Activated naive CD4-positive, alpha-beta T cell treated with Interleukin-2 at 50 U/mL for 16 hours (primary cell): ENCODE measurements around the gene HCRTR1.

Source experiments
- DNase-seq: peaks from one replicate; pipeline ENCODE4 v3.0.0-alpha.2; 2020

The HCRTR1 gene

DNA sequence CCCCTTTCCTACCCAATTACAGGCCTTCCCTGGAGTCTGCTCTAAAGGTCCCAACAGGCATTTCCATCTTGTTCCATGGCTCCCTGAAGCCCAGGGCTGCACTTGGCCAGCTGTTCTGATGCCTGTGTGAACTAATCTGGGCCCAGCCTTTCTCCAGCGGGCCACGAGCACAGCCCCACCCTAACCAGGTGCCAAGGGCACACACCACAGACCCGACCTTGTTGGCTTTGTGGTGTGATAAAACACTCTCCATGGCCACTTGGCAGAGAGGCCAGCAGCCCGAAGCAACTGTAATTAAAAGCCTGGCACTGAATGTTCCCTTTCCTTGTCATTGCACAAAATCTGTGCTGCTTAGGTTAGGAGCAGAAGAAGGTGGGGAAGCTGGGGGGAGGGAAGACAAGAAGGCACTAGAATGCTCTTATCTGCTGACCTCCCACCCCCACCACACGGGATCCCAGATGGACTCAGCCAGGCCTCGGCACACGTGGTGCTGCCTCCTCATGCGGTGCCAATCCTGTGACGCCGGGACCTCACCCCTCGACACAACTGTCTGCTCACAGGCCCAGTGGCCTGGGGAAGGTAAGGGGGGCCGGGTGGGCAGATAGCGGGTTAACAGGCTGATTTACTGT lies 9.9 kb downstream of the HCRTR1 start:
- DNase-seq, result no peak

DNA sequence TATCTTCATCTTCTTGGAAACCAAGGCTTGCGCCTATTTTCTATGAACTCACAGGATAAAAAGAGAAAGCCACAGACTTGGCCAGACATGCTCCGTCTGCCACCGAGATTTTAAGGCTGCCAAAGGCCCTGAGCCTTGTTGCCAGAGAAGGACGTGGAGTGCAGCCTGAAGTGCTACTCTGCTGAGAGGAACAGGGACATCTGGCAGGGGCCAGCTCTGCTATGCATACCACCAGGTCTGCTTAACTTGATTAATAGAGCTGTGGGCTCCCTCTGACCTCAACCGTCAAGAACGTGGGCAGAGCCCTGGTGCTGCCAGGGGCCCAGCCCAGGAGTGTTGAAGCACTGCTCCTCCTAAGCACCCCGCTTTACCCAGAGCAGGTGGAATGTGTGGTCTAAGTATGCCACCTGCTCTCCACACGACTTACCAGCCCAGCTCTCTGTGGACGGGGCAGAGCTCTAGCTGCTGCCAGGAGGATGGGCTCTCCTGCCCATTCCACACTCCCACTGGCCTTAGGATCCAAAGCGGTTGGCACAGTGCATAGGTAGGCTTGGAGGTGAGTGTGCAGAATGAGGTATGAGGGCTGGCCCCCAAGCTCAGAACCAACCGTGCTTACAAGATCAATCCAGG lies 10.6 kb downstream of the HCRTR1 start:
- no peak for DNase-seq

DNA sequence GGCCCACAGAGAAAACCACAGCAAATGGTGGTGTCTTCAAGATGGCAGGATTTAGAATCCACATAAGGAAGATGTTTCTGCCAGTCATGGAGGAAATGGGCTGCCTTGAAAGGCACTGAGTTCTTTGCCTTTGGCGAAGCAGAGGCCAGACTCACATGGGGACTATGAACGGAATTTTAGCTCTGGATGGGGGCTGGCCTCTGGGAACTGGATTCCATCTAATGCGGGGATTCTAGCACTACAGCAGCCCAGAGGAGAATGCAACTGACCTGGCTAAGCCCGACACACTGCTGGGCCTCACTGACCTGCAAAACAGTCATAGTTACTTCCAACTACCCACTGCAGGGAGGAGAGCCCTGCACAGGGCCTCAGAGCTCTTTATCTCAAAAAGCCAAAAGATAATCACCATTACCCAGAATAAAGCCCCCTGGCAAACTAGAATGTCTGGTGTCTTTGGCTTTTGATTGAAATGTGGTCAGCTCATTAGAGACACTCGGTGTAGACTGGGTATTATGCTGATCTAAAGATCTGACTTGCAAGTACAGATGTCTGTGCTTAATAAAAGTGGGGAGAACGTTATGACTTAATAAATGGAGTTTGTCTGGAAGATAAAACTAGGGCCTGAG lies 11.6 kb downstream of the HCRTR1 start:
- DNase-seq, result no peak

- DNase-seq, result no peak
Measured at GRCh38 chr1:31632649-31633048, 15.2 kb downstream of the HCRTR1 start.

GRCh38 chr1:31633117-31633516 lies 15.6 kb downstream of the HCRTR1 start:
- DNase-seq, result peak; percentile 12

DNA sequence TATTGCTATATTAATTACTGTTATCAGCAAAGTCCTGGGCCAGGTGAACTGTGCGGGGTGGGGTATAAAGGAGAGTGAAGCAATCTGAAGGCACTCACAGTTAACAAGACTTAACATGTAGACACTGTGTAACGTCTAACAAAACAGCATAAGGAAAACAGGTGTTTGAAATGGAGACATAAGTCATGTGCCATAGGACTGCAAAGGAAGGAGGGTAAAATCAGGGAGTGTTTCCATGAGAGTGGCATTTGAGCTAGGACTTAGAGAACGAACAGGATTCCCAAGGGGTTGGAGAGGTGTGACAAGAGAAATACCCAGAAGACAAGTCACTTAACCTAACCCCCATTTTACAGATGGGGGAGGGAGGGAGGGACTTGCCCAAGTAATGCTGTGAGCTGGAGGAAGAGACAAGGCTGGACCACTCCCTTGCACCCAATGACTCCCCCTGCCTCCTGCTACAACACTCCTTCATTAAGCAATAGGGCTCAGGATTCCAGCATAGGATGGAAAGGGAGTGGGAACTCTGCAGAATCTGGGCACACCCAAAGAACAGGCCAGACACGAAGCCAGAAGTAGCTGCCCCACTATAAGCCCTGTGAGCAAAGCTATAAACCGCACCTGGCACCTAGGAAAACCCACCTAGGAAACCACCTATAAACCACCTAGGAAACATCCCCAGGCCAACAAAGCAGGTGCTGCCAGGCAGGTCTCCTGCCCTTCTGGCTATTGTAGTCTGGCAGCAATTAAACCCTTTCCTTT lies 20.6 kb downstream of the HCRTR1 start:
- DNase-seq, result no peak

- no peak for DNase-seq
Measured at GRCh38 chr1:31639543-31639942, 22.1 kb downstream of the HCRTR1 start.

DNA sequence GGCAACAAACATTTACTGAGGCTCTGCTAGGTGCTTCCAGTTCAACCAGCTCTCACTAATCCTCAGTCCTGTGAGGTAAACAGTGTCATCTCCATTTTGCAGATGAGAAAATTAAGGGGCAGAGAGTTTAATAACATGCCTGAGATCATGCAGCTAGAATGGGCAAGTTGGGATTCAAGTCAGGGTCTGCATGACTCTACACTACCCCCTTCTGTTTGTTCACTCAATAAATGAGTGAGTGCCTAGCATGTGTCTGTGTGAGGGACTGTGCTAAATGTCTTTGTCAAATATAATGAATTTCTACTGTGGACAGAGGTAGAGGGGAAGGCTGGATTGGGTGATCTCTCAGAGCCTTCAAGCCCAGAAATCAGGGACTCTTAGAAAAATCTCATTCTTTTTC lies 22.7 kb downstream of the HCRTR1 start:
- DNase-seq, result no peak

DNA sequence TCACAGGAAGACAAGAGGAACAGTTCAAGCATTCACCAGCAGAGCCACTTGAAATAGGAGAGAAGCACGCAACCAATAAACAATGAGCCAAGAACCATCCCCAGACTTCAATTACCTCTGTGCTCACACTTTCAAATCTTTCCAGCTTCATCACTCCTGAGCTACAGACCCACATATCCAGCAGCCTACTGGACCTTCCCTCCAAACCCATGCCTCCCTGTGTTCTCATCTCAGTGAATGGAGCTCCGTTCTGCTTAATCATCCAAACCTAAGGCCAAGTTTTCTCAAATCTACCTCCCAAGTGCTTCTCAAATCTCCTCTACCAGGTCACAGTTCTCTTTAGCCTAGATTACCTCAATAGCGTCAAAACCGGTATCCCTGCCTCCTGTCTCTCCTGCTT lies 23.5 kb downstream of the HCRTR1 start:
- no peak for DNase-seq

- no peak for DNase-seq
Measured at GRCh38 chr1:31642366-31642765, 24.9 kb downstream of the HCRTR1 start.

DNA sequence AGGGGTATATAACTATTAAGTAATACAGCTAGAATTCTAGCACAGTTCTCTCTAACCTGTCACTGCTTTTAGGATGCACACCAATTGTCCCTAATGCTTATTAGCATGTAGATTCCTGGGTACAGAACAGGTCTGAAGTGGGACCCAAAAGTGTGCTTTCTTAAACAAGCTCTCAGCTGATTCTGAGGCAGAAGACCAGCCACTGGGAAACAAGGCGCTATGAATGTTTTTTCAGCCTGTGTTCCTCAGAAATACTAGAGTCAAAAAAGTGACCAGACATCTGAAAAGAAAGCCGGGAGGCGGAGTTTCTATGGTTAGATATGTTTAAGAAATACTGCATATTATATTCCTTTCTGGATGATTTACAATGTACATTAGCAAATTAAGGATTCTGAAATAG lies 25.4 kb downstream of the HCRTR1 start:
- DNase-seq, result no peak

DNA sequence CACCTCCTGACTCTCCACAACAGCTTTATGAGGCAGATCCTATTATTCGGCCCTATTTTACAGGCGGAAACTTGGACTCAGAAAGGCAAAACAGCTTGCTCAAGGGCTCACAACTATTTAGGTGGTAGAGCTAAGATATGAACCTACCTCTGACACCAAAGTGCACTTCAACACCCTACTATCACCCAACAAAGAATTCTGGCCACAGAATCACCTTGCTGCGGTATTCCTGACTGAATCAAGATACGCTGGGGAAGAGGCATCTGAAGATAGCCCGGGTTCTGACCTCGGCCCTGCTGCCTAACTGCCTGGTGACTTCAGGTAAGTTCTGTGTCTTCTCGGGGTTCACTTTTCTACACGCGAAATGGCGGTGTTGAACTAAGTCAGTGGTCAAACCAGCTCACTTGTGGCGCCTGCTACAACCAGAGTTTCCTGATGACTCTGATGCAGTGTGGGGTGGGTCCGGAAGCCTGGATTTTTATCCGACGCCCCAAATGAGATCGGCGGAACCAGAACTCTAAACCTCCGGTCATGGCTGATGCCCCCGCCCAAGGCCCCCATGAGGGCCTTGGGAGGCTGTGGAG lies 26.6 kb downstream of the HCRTR1 start:
- DNase-seq, result no peak

GRCh38 chr1:31644560-31645273 lies 27.2 kb downstream of the HCRTR1 start, which contains the start of gene PEF1:
PEF1 (minus strand) TSS chr1:31644876; CDS start chr1:31644864, 12 bp downstream.
- DNase-seq, result peak; percentile 100

- no peak for DNase-seq
Measured at GRCh38 chr1:31645274-31645568, 27.7 kb downstream of the HCRTR1 start.

DNA sequence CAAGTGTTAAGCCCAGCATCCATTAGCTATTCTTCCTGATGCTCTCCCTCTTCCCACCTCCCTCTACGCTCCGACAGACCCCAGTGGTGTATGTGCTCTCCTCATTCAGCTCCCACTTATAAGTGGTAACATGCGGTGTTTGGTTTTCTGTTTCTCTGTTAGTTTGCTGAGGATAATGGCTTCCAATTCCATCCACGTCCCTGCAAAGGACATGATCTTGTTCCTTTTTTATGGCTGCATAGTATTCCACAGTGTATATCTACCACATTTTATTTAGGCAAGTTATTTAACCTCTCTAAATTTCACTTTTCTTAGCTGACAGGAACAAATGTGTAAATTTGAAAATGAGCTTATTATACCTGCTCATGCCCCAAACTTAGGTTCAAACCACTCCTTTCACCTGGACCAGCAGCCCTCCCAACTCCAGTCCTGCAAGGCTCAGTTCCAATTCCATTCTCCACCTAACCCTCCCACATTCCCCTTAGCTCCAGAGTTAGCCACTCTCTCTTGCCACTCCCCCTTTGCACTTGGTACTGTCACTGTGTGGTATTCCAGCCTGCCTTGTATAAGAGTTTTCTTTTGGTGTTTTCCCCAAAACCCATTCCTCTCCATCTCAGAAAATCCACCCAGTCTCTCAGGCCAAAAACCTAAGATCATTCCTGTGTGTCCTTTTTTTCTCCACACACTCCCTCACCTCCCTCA lies 28.9 kb downstream of the HCRTR1 start:
- no peak for DNase-seq

DNA sequence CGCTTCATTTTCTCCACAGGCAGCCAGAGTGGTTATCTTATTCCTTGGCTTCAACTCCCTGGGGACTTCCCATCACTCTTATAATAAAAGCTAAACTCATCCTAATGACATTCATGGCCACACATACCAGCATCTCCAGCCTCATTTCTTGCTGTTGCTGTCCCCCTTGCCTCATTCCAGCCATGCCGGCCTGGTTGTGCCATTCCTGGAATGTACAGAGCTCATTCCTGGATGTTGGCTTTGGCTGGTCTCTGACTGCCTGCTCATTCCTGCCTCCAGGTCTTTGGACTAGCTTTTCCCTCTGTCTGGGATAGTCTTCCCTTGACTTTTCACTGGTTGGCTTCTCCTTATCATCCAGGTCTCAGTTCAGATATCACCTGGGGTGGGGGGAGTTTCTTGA lies 29.6 kb downstream of the HCRTR1 start:
- DNase-seq, result no peak

DNA sequence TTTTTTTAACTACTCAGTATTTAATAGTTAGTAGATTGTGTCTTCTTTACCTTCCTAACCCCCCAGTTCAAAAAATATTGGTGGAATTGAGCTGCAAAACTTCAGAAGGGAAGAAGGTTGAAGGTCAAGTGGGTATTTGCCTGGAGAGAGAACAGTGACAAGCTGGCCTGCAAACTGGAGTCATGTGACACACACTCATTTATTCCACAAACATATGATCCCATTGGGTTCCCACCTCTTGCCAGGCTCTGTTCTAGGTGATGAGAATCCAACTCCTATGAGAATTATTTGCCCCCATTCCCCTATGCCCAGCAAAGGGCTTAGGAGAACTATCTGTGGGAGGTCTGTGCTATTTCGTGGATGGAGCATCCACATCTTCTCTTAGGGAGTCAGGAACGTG lies 30.7 kb downstream of the HCRTR1 start:
- no peak for DNase-seq

DNA sequence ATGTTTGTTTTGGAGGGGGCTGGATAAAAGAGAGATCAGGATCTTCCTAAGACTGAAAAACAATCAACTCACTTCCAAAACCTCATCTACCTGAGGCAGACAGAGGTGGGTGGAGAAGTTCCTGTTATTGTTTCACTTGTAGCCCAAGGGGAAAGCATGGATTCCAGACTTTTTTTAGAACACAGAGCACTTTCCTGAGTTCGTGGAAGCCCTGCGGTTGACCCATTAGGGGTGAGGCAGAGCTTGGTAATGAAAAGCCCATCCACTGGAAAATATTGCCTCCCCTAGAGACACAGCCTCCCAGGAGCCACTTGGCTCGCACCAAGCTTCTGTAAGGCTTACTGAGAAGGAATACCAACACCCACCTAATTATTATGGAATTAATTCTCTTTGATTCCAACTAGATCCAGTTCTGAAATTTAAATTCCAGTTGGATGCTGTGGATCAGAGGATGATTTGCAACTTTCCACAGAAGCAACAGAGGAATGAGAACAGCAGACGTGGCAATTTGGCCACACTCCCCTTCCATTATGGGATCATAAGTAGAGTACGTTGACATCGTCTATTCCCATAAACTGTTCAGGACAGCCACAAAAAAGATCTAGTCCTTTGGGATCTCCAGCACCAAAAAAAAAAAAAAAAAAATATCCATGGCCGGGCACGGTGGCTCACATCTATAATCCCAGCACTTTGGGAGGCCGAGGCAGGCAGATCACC lies 31.3 kb downstream of the HCRTR1 start:
- no peak for DNase-seq

DNA sequence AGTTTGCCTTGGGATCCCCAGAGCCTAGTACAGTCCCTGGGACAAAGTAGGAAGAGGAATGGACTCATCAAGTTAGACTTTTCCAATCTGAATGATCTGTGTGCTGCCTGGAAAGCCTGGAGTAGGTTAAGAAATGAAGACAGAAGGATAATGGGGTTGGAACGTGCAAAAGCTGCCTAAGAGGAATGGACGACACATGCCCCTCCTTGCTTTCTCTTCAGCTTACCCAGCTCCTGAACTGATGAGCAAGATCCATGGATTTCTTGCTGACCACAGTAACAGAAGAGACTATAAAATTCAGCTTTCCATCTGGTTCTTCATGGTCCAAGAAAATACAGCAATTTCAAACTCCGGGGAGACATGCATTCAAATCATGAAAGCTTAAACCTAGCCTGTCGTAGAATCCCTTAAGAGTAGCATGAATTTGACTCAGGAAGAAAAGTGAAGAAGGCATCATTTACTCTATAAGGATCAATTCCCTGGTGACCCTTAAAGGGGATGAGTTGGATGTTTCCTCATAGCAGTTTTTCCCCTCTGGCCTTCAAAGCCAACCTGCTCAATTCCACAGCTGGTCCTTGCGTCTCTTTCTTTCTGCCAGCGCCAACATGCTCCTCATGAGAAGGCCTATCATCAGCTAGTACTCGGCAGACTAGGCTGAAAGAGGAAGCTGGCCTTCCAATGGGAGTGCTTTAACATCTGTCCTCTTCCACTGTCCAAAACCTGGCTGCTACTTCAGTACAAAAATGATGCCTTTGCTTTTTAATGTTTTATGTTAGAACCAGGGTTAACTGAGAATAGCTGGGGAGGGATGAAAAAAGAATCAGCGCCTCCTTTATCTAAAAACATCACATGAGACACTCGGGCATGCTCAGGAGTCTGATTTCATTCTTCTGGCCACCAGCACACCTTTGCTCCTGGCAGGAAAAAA lies 32.9 kb downstream of the HCRTR1 start:
- DNase-seq, result no peak

- DNase-seq, result no peak
Measured at GRCh38 chr1:31651089-31651420, 33.6 kb downstream of the HCRTR1 start.

DNA sequence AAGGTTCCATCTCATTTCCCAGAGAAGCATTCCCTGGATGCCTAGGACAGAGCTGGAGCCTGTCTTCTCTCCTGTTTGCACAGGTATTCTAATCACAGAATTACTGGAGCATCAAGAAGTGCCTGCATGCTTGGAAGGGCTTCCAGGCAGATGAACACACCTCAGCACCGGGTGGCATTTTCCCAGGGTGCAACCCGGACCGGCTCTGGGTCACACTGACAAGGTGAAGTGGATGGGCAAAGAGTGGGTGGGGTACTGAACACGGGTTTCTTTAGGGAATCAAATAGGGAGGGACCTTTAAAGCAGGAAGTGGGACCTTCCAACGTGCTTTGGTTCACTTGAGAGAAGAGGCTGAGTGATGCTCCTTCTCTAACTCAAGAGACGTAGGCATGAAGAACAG lies 34.3 kb downstream of the HCRTR1 start:
- no peak for DNase-seq
